GM19023 (cell line): ENCODE results near the gene LRRC70.
"Not testable (repeated sequence)": the region's sequence is repeated elsewhere in the genome, so short reads cannot be mapped to it uniquely, and the experiment has no call there.

Experiments
- ATAC-seq: cut with Tn5 transposase; IDR thresholded peaks from one replicate; pipeline ENCODE4 v1.9.1; 2021; ENCODE audit warnings: mild to moderate bottlenecking, moderate library complexity; ENCODE audit not compliant: unreplicated experiment

Gene LRRC70, protein sequence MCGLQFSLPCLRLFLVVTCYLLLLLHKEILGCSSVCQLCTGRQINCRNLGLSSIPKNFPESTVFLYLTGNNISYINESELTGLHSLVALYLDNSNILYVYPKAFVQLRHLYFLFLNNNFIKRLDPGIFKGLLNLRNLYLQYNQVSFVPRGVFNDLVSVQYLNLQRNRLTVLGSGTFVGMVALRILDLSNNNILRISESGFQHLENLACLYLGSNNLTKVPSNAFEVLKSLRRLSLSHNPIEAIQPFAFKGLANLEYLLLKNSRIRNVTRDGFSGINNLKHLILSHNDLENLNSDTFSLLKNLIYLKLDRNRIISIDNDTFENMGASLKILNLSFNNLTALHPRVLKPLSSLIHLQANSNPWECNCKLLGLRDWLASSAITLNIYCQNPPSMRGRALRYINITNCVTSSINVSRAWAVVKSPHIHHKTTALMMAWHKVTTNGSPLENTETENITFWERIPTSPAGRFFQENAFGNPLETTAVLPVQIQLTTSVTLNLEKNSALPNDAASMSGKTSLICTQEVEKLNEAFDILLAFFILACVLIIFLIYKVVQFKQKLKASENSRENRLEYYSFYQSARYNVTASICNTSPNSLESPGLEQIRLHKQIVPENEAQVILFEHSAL

DNA sequence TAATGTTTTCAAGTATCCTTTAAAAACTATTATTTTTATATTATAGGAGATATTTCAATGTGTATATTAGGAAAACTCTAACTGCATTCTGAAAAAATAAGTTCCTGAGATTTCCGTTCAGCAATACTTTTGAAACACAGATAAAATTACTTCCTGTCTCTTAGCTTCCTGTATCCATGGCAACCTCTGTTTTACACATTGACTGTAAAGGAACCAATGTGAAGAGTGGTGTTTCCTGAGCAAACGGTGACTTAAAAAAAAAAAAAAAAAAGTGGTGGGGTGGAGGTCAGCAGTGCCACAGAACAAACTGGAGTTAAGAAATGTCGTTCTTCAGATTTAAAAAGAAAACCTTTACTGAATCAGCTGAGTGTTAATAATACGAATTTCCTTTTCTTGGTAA, at the start of gene LRRC70:
Gene LRRC70 (plus strand): TSS at position 280 of the 400 bp plus-strand sequence. CDS start 620 bp downstream, outside the sequence.
- ATAC-seq, result peak; percentile 76

GRCh38 chr5:62533597-62533996, 45.0 kb upstream of the LRRC70 start:
- no peak for ATAC-seq

- no peak for ATAC-seq
These were observed 44.0 kb upstream of the LRRC70 start for GRCh38 chr5:62534461-62535236.

DNA sequence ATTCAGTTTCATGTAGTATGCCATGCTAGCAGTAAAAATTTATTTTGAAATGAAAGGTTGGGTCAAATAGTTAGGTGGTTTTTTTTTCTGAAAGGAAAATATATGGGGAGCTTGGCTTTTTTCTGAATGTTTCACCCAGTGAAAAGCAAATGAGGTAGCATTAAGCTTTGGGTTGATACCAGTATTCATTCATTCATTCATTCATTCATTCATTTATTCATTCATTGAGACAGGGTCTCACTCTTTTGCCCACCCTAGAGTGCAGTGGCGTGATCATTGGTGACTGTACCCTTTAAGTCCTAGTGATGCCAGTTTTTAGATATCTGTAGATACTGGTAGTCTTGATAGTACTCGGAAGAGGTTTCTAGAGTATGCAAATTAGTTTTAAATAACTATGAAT, 42.4 kb upstream of the LRRC70 start:
- ATAC-seq, result no peak

DNA sequence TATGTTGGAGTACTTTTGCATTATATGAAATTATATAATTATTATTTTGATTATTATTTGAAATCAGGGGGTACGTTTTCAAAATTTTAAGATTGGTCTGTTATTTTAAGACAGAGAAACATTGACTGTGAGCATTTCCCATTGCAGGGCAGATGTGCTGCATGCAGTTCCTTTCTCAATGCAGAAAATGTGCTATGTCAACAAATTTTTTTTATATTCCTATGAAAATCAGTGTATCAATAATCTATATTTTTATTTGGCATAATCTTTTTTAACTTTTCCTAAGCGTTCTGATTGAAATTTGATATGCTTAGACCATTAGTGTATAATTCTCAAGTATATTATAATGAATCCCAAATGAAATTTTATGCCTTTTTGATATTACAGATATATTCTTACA, 41.8 kb upstream of the LRRC70 start:
- ATAC-seq, result no peak

- ATAC-seq, result no peak
These were observed 40.3 kb upstream of the LRRC70 start for GRCh38 chr5:62538017-62538942.

DNA sequence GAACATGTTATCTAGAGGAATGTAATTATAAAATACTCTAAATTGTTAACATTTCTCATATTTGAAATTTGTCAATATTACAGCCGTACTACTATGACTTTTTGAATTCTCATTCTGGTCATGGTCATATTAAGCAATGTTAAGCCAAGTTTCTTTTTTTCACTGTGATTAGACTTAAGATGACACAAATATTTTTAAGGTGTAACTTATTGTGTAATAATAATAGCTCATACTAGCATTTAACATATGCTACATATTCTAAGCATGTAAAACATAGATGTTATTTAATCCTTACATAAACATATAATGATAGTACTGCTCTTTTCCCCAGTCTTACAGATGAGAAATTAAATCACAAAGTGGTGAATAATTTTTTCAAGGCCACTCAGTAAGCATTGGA, 35.9 kb upstream of the LRRC70 start:
- ATAC-seq, result no peak

GRCh38 chr5:62547945-62548630, 30.5 kb upstream of the LRRC70 start:
- no peak for ATAC-seq

- no peak for ATAC-seq
These were observed 28.5 kb upstream of the LRRC70 start for GRCh38 chr5:62550103-62550502.

- ATAC-seq, result no peak
These were observed 22.7 kb upstream of the LRRC70 start for GRCh38 chr5:62555930-62556329.

DNA sequence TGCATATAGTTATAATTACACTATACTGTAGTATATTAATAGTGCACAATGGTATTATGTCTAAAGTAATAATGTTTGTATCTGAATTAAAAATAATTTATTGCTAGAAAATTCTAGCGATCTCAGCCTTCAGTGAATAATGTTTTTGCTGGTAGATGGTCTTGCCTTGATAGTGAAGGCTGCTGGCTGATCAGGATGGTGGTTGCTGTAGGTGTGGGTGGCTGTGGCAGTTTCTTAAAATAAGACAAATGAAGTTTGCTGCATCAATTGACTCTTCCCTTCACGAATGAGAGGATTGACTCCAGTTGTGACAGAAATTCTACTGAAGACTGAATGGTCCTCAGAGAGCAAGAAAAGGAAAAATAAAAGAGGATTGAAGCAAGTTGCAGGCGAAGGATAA, 19.7 kb upstream of the LRRC70 start:
- ATAC-seq, result no peak

- ATAC-seq, result no peak
These were observed 17.8 kb upstream of the LRRC70 start for GRCh38 chr5:62560786-62561185.

- ATAC-seq, result no peak
These were observed 16.7 kb upstream of the LRRC70 start for GRCh38 chr5:62561896-62562295.

DNA sequence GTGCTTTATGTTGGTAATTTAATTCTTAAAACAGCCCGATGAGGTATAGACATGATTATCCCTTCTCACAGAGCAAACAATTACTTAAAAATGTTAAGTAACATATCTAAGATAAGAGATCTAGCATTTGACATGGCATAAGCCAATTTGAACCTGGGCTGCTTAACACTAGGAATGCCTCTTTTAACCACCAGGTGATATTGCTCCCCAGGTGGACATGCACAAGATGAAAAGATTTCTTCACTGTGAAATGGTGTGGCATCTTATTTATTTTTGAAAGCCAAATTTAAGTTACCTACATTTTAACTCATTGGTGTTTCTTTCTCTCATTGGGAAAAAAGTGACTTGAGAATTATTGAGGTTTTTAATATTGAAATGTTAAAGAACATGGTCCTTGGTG, 15.8 kb upstream of the LRRC70 start:
- ATAC-seq, result no peak

DNA sequence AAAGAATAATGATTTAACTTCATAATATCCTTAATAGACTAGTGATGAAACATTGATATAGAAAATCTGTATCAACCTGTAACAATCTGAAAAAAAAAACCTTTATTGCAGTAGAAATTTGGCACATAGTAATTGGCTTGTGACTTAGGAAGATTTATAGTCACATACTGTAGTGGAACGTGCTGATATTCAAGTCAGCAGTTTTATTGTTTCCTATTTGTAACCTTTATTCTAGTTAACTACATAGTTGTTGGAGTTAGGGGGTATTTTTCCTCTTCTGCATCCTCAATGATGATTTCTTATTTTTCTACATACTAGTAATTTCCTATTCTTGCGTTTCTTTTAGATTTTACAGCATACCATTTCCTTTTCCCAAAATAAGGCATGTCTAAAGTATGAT, 14.5 kb upstream of the LRRC70 start:
- no peak for ATAC-seq

GRCh38 chr5:62565740-62566139, 12.9 kb upstream of the LRRC70 start:
- ATAC-seq, result not testable (repeated sequence)

GRCh38 chr5:62568143-62568542, 10.5 kb upstream of the LRRC70 start:
- ATAC-seq, result no peak

DNA sequence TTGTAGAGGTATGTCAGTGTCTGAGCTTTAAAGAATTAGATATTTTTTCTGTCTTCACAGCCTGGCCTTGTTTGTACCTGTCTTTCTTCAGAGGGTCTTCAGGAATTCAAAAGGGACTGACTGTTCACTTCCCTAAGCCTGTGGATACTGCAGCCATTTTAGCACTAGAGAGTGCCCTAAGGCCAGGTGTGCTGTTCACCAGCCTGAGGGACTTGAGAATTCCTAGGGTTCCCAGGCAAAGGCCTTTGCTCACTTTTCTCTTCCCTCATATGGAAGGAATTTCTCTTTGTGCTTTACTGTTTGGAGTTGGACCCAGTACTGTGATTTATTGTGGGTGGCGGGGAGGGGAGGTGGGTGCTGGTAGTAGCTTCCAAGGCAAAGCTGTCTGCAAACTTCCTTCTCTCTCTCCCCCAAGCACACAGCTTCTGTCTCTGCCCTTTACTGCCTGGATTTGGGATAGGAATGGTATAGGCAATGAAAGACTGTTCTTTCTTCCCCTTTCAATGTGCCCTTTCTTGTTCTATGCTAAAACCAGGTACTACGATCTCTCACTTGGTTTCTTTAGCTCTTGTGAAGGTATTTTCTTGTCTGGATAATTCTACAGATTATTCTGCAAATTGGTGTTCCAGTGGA, 9.7 kb upstream of the LRRC70 start:
- ATAC-seq, result no peak

DNA sequence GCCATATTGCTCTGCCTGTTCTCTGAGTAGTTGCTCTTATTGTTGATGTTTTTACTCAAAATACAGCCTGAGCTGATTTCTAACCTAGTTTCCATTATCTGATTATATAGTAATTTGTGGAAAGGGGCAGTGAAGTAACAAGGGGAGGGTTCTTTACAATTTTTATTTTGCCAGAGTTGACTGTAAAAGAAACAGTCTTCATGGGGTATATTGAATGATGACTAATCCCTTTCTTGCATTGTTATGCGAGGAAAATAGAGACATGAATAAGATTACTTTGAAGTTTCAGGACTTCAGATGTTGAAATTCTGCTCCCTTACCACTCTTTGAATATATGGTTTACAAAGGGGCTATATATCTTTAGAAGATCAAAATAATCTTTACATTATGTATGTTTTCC, 9.1 kb upstream of the LRRC70 start:
- ATAC-seq, result no peak
